GM21390 (cell line): ENCODE data around the gene GTF2A2.
A peak's percentile ranks its signal among the peaks of the same experiment; 100 is the strongest.
"Not testable (repeated sequence)": the region's sequence is repeated elsewhere in the genome, so short reads cannot be mapped to it uniquely, and the experiment has no call there.

Source experiments
- ATAC-seq: cut with Tn5 transposase; IDR thresholded peaks from one replicate; pipeline ENCODE4 v1.9.1; 2021; ENCODE audit not compliant: unreplicated experiment

Gene GTF2A2

GRCh38 chr15:59676565-59676964 is 19.2 kb upstream of the GTF2A2 start:
- no peak for ATAC-seq

GRCh38 chr15:59674361-59674877 is 17.1 kb upstream of the GTF2A2 start:
- ATAC-seq = no peak

- ATAC-seq = no peak
Observed at GRCh38 chr15:59668556-59668955, 11.2 kb upstream of the GTF2A2 start.

GRCh38 chr15:59662260-59662659 is 4.9 kb upstream of the GTF2A2 start:
- no peak for ATAC-seq

GRCh38 chr15:59659366-59659765 is 2.1 kb upstream of the GTF2A2 start:
- ATAC-seq = no peak

GRCh38 chr15:59657635-59658125 is 365 bp upstream of the GTF2A2 start:
- ATAC-seq = peak; percentile 8

- ATAC-seq = no peak
Observed at GRCh38 chr15:59654046-59654445, 3.3 kb downstream of the GTF2A2 start.

- no peak for ATAC-seq
Observed at GRCh38 chr15:59649603-59650002, 7.7 kb downstream of the GTF2A2 start.

GRCh38 chr15:59647085-59647484 is 10.2 kb downstream of the GTF2A2 start:
- ATAC-seq = no peak

GRCh38 chr15:59646277-59646676 is 11.0 kb downstream of the GTF2A2 start:
- ATAC-seq = no peak

- ATAC-seq = not testable (repeated sequence)
Observed at GRCh38 chr15:59645812-59646211, 11.5 kb downstream of the GTF2A2 start.

GRCh38 chr15:59644756-59645155 is 12.6 kb downstream of the GTF2A2 start:
- ATAC-seq = no peak

GRCh38 chr15:59642351-59642750 is 15.0 kb downstream of the GTF2A2 start:
- ATAC-seq = no peak

- not testable (repeated sequence) for ATAC-seq
Observed at GRCh38 chr15:59637507-59637906, 19.8 kb downstream of the GTF2A2 start.

GRCh38 chr15:59636184-59636583 is 21.1 kb downstream of the GTF2A2 start:
- ATAC-seq = no peak

- ATAC-seq = no peak
Observed at GRCh38 chr15:59632714-59633113, 24.6 kb downstream of the GTF2A2 start.

GRCh38 chr15:59622289-59622688 is 35.0 kb downstream of the GTF2A2 start:
- ATAC-seq = no peak

- ATAC-seq = no peak
Observed at GRCh38 chr15:59618406-59618805, 38.9 kb downstream of the GTF2A2 start.

- no peak for ATAC-seq
Observed at GRCh38 chr15:59616379-59616778, 40.9 kb downstream of the GTF2A2 start.

- no peak for ATAC-seq
Observed at GRCh38 chr15:59615661-59616060, 41.7 kb downstream of the GTF2A2 start.

GRCh38 chr15:59614153-59614552 is 43.2 kb downstream of the GTF2A2 start:
- no peak for ATAC-seq

GRCh38 chr15:59611276-59612260 is 45.7 kb downstream of the GTF2A2 start, which contains the start of gene GCNT3:
Gene GCNT3, plus strand, starts transcription at chr15:59611783. Its CDS starts 6,456 bp downstream, at chr15:59618239.
- no peak for ATAC-seq
